ENCODE measurements around the gene TNS1. TPM values are rescaled to one million over a fixed set of nuclear protein-coding genes. Genes with fewer than 3 reads are reported as not detected.
"Not testable (repeated sequence)": the region's sequence is repeated elsewhere in the genome, so short reads cannot be mapped to it uniquely, and the experiment has no call there.

Gene TNS1
- total RNA-seq, 2 donors from 2014 or later, result 3.3 to 4.2 TPM

GRCh38 chr2:218036371-218036770, 33.6 kb upstream of the TNS1 start:
- H3K4me1 ChIP-seq (ENCODE audit: control insufficient read depth, insufficient read depth, low read length), result no peaks in the 10 kb centered on the region
- no peak overlapping the region for H3K4me3 Mint-ChIP-seq
- H3K27ac Mint-ChIP-seq, result no peak overlapping the region
- peaks cover 5% of the 10 kb centered on the region for H3K4me1 Mint-ChIP-seq
- H3K36me3 ChIP-seq (ENCODE audit: control insufficient read depth, insufficient read depth, low read length), result no peaks in the 10 kb centered on the region
- H3K27me3 ChIP-seq (ENCODE audit: control insufficient read depth, insufficient read depth, low read length, poor library complexity, severe bottlenecking), result peaks cover 48% of the 10 kb centered on the region
- peaks cover 70% of the 10 kb centered on the region for H3K27me3 Mint-ChIP-seq (ENCODE audit: insufficient read depth)
- peak; percentile 39 for DNase-seq
- TF ChIP-seq CTCF (conservative IDR thresholded peaks at IDR 0.05), result peak; percentile 64
- 72 to 76% methylated on average over 4 to 5 of the region's 5 CpGs for WGBS, 2 experiments (ENCODE audit: insufficient coverage in 1 of 2, insufficient read length in 1 of 2)
- no peaks in the 10 kb centered on the region for H3K9me3 ChIP-seq (ENCODE audit: control insufficient read depth, low read length)
- H3K36me3 Mint-ChIP-seq (ENCODE audit: low read depth), result no peaks in the 10 kb centered on the region
- H3K4me3 ChIP-seq (ENCODE audit: low read length), result no peak overlapping the region
- no peaks in the 10 kb centered on the region for H3K9me3 Mint-ChIP-seq
- H3K27ac ChIP-seq (ENCODE audit: low read depth, low read length), result no peak overlapping the region
- H3K9ac ChIP-seq (ENCODE audit: extremely low read depth, low read length, poor library complexity, severe bottlenecking), result no peak overlapping the region

GRCh38 chr2:218035463-218036100, 32.8 kb upstream of the TNS1 start:
- Mint-ChIP-seq H3K9me3 (no peaks in the 10 kb centered on the region), H3K27me3 (ENCODE audit: insufficient read depth) (peaks cover 62% of the 10 kb centered on the region), H3K4me1 (peaks cover 5% of the 10 kb centered on the region), H3K4me3 (no peak overlapping the region), H3K36me3 (ENCODE audit: low read depth) (no peaks in the 10 kb centered on the region), H3K27ac (no peak overlapping the region)
- Histone ChIP-seq H3K27ac (ENCODE audit: low read depth, low read length) (no peak overlapping the region), H3K9me3 (ENCODE audit: control insufficient read depth, low read length) (no peaks in the 10 kb centered on the region), H3K9ac (ENCODE audit: extremely low read depth, low read length, poor library complexity, severe bottlenecking) (no peak overlapping the region), H3K4me3 (ENCODE audit: low read length) (no peak overlapping the region), H3K27me3 (ENCODE audit: control insufficient read depth, insufficient read depth, low read length, poor library complexity, severe bottlenecking) (peaks cover 41% of the 10 kb centered on the region), H3K36me3 (ENCODE audit: control insufficient read depth, insufficient read depth, low read length) (no peaks in the 10 kb centered on the region), H3K4me1 (ENCODE audit: control insufficient read depth, insufficient read depth, low read length) (no peaks in the 10 kb centered on the region)
- DNase-seq, result peak; percentile 31
- TF ChIP-seq CTCF (conservative IDR thresholded peaks at IDR 0.05), result no peak
- WGBS, 2 experiments (ENCODE audit: insufficient coverage in 1 of 2, insufficient read length in 1 of 2), result 85 to 92% methylated on average over 4 to 12 of the region's 12 CpGs

- H3K36me3 Mint-ChIP-seq (ENCODE audit: low read depth); H3K4me1 ChIP-seq (ENCODE audit: control insufficient read depth, insufficient read depth, low read length); H3K27ac ChIP-seq (ENCODE audit: low read depth, low read length); H3K9me3 Mint-ChIP-seq; H3K4me1 Mint-ChIP-seq; H3K27ac Mint-ChIP-seq; H3K36me3 ChIP-seq (ENCODE audit: control insufficient read depth, insufficient read depth, low read length); H3K9me3 ChIP-seq (ENCODE audit: control insufficient read depth, low read length); H3K9ac ChIP-seq (ENCODE audit: extremely low read depth, low read length, poor library complexity, severe bottlenecking): not testable (repeated sequence)
- peak overlapping the region; percentile 38 for H3K4me3 ChIP-seq (ENCODE audit: low read length)
- 19 to 26% methylated on average over 6 to 23 of the region's 24 CpGs for WGBS, 2 experiments (ENCODE audit: insufficient coverage in 1 of 2, insufficient read length in 1 of 2)
- TF ChIP-seq CTCF (conservative IDR thresholded peaks at IDR 0.05), result peak; percentile 87
- H3K27me3 Mint-ChIP-seq (ENCODE audit: insufficient read depth), result peaks cover 53% of the 10 kb centered on the region
- DNase-seq, result peak; percentile 90
- H3K27me3 ChIP-seq (ENCODE audit: control insufficient read depth, insufficient read depth, low read length, poor library complexity, severe bottlenecking), result peaks cover 38% of the 10 kb centered on the region
- peak overlapping the region; percentile 41 for H3K4me3 Mint-ChIP-seq
These were observed 31.9 kb upstream of the TNS1 start for GRCh38 chr2:218034497-218035213.
